ENCODE results near the gene ELAPOR1.
A peak's percentile ranks its signal among the peaks of the same experiment; 100 is the strongest.

ELAPOR1 gene

GRCh38 chr1:109111386-109112055 is 2.4 kb upstream of the ELAPOR1 start:
- Histone ChIP-seq H3K23ac (ENCODE audit: low read length) (no peak overlapping the region), H3K9ac (ENCODE audit: low read length) (no peak overlapping the region), H3K4me2 (ENCODE audit: low read length) (no peak overlapping the region), H3K27ac (ENCODE audit: low read depth, low read length) (no peak overlapping the region), H2BK12ac (ENCODE audit: low read length) (no peak overlapping the region), H3K18ac (ENCODE audit: low read length) (no peak overlapping the region), H4K8ac (ENCODE audit: low read depth, low read length) (no peak overlapping the region), H2AK5ac (ENCODE audit: low read length) (no peak overlapping the region), H2BK120ac (ENCODE audit: insufficient read depth, low read length, poor library complexity) (no peak overlapping the region), H3K4me3 (ENCODE audit: low read depth, low read length) (no peak overlapping the region), H3K4me1 (ENCODE audit: control insufficient read depth in 1 of 2, insufficient read depth in 2 of 2, low read length in 2 of 2) (peaks cover 4 to 7% of the 10 kb centered on the region in 2 experiments), H3K4ac (ENCODE audit: low read depth, low read length) (no peak overlapping the region), H3K79me2 (ENCODE audit: control insufficient read depth, insufficient read depth, low read length, poor library complexity) (no peaks in the 10 kb centered on the region), H3K79me1 (ENCODE audit: low read length) (no peaks in the 10 kb centered on the region), H3K27me3 (ENCODE audit: insufficient read depth, low read length) (peaks cover 18% of the 10 kb centered on the region), H4K91ac (ENCODE audit: low read depth, low read length) (no peak overlapping the region), H3K36me3 (ENCODE audit: control insufficient read depth in 1 of 2, insufficient read depth in 2 of 2, low read length in 2 of 2) (no peaks in the 10 kb centered on the region), H2AFZ (ENCODE audit: insufficient read depth, low read length, poor library complexity) (no peak overlapping the region), H3K14ac (ENCODE audit: low read length) (no peak overlapping the region), H2BK5ac (ENCODE audit: low read depth, low read length, poor library complexity) (no peak overlapping the region), H4K12ac (ENCODE audit: low read depth, low read length) (no peak overlapping the region), H3K9me3 (ENCODE audit: insufficient read depth, low read depth, low read length) (peaks cover 2% of the 10 kb centered on the region)
- no CpG with 5 or more reads among the region's 5 CpGs for WGBS (ENCODE audit: extremely low coverage, insufficient coverage, insufficient read length)
- DNase-seq = peak in 1 of 2 donors; percentile 29

- no peak overlapping the region for H3K9ac ChIP-seq (ENCODE audit: low read length)
- peaks cover 4 to 7% of the 10 kb centered on the region in 2 experiments for H3K4me1 ChIP-seq (ENCODE audit: control insufficient read depth in 1 of 2, insufficient read depth in 2 of 2, low read length in 2 of 2)
- DNase-seq = peak; percentile 20 to 67
- H3K23ac ChIP-seq (ENCODE audit: low read length) = no peak overlapping the region
- no peak overlapping the region for H2AK5ac ChIP-seq (ENCODE audit: low read length)
- no peak overlapping the region for H4K91ac ChIP-seq (ENCODE audit: low read depth, low read length)
- no peak overlapping the region for H2BK120ac ChIP-seq (ENCODE audit: insufficient read depth, low read length, poor library complexity)
- H3K4me3 ChIP-seq (ENCODE audit: low read depth, low read length) = no peak overlapping the region
- no peak overlapping the region for H4K12ac ChIP-seq (ENCODE audit: low read depth, low read length)
- H3K4me2 ChIP-seq (ENCODE audit: low read length) = peak overlapping the region; percentile 30
- H2BK5ac ChIP-seq (ENCODE audit: low read depth, low read length, poor library complexity) = no peak overlapping the region
- no peaks in the 10 kb centered on the region for H3K79me2 ChIP-seq (ENCODE audit: control insufficient read depth, insufficient read depth, low read length, poor library complexity)
- H2BK12ac ChIP-seq (ENCODE audit: low read length) = no peak overlapping the region
- H3K9me3 ChIP-seq (ENCODE audit: insufficient read depth, low read depth, low read length) = peaks cover 2% of the 10 kb centered on the region
- H2AFZ ChIP-seq (ENCODE audit: insufficient read depth, low read length, poor library complexity) = no peak overlapping the region
- no peak overlapping the region for H3K18ac ChIP-seq (ENCODE audit: low read length)
- no peaks in the 10 kb centered on the region for H3K36me3 ChIP-seq (ENCODE audit: control insufficient read depth in 1 of 2, insufficient read depth in 2 of 2, low read length in 2 of 2)
- H3K79me1 ChIP-seq (ENCODE audit: low read length) = no peaks in the 10 kb centered on the region
- WGBS (ENCODE audit: extremely low coverage, insufficient coverage, insufficient read length) = no CpG with 5 or more reads among the region's 10 CpGs
- H4K8ac ChIP-seq (ENCODE audit: low read depth, low read length) = no peak overlapping the region
- peaks cover 18% of the 10 kb centered on the region for H3K27me3 ChIP-seq (ENCODE audit: insufficient read depth, low read length)
- H3K27ac ChIP-seq (ENCODE audit: low read depth, low read length) = no peak overlapping the region
- H3K14ac ChIP-seq (ENCODE audit: low read length) = no peak overlapping the region
- H3K4ac ChIP-seq (ENCODE audit: low read depth, low read length) = no peak overlapping the region
These were observed 1.8 kb upstream of the ELAPOR1 start for GRCh38 chr1:109112056-109112651.

GRCh38 chr1:109112652-109113285 is 1.1 kb upstream of the ELAPOR1 start:
- Histone ChIP-seq H3K4me1 (ENCODE audit: control insufficient read depth in 1 of 2, insufficient read depth in 2 of 2, low read length in 2 of 2) (peaks cover 4 to 7% of the 10 kb centered on the region in 2 experiments), H3K79me1 (ENCODE audit: low read length) (no peaks in the 10 kb centered on the region), H4K12ac (ENCODE audit: low read depth, low read length) (no peak overlapping the region), H3K14ac (ENCODE audit: low read length) (no peak overlapping the region), H3K4me2 (ENCODE audit: low read length) (peak overlapping the region; percentile 40), H3K79me2 (ENCODE audit: control insufficient read depth, insufficient read depth, low read length, poor library complexity) (no peaks in the 10 kb centered on the region), H3K4ac (ENCODE audit: low read depth, low read length) (no peak overlapping the region), H2BK5ac (ENCODE audit: low read depth, low read length, poor library complexity) (no peak overlapping the region), H4K8ac (ENCODE audit: low read depth, low read length) (no peak overlapping the region), H2BK120ac (ENCODE audit: insufficient read depth, low read length, poor library complexity) (no peak overlapping the region), H3K9ac (ENCODE audit: low read length) (no peak overlapping the region), H3K9me3 (ENCODE audit: insufficient read depth, low read depth, low read length) (peaks cover 2% of the 10 kb centered on the region), H3K18ac (ENCODE audit: low read length) (no peak overlapping the region), H3K4me3 (ENCODE audit: low read depth, low read length) (no peak overlapping the region), H4K91ac (ENCODE audit: low read depth, low read length) (no peak overlapping the region), H3K23ac (ENCODE audit: low read length) (no peak overlapping the region), H2BK12ac (ENCODE audit: low read length) (no peak overlapping the region), H3K27me3 (ENCODE audit: insufficient read depth, low read length) (peaks cover 18% of the 10 kb centered on the region), H3K36me3 (ENCODE audit: control insufficient read depth in 1 of 2, insufficient read depth in 2 of 2, low read length in 2 of 2) (no peaks in the 10 kb centered on the region), H2AK5ac (ENCODE audit: low read length) (no peak overlapping the region), H3K27ac (ENCODE audit: low read depth, low read length) (no peak overlapping the region), H2AFZ (ENCODE audit: insufficient read depth, low read length, poor library complexity) (no peak overlapping the region)
- peak; percentile 93 to 97 for DNase-seq
- WGBS (ENCODE audit: extremely low coverage, insufficient coverage, insufficient read length) = no CpG with 5 or more reads among the region's 31 CpGs

GRCh38 chr1:109114342-109114674 is 393 bp downstream of the ELAPOR1 start:
- peaks cover 4 to 7% of the 10 kb centered on the region in 2 experiments for H3K4me1 ChIP-seq (ENCODE audit: control insufficient read depth in 1 of 2, insufficient read depth in 2 of 2, low read length in 2 of 2)
- peak overlapping the region; percentile 54 for H3K4me2 ChIP-seq (ENCODE audit: low read length)
- no peak overlapping the region for H2AK5ac ChIP-seq (ENCODE audit: low read length)
- no peak overlapping the region for H3K4me3 ChIP-seq (ENCODE audit: low read depth, low read length)
- peaks cover 18% of the 10 kb centered on the region for H3K27me3 ChIP-seq (ENCODE audit: insufficient read depth, low read length)
- no peak overlapping the region for H2BK120ac ChIP-seq (ENCODE audit: insufficient read depth, low read length, poor library complexity)
- no peak overlapping the region for H3K23ac ChIP-seq (ENCODE audit: low read length)
- H3K9ac ChIP-seq (ENCODE audit: low read length) = no peak overlapping the region
- no peaks in the 10 kb centered on the region for H3K36me3 ChIP-seq (ENCODE audit: control insufficient read depth in 1 of 2, insufficient read depth in 2 of 2, low read length in 2 of 2)
- no peak overlapping the region for H3K18ac ChIP-seq (ENCODE audit: low read length)
- H3K4ac ChIP-seq (ENCODE audit: low read depth, low read length) = no peak overlapping the region
- no peak overlapping the region for H3K27ac ChIP-seq (ENCODE audit: low read depth, low read length)
- no peak overlapping the region for H3K14ac ChIP-seq (ENCODE audit: low read length)
- H3K79me1 ChIP-seq (ENCODE audit: low read length) = no peaks in the 10 kb centered on the region
- peak overlapping the region; percentile 13 for H2AFZ ChIP-seq (ENCODE audit: insufficient read depth, low read length, poor library complexity)
- no peaks in the 10 kb centered on the region for H3K79me2 ChIP-seq (ENCODE audit: control insufficient read depth, insufficient read depth, low read length, poor library complexity)
- no peak overlapping the region for H2BK12ac ChIP-seq (ENCODE audit: low read length)
- no peak overlapping the region for H2BK5ac ChIP-seq (ENCODE audit: low read depth, low read length, poor library complexity)
- DNase-seq = no peak
- no peak overlapping the region for H4K91ac ChIP-seq (ENCODE audit: low read depth, low read length)
- no peak overlapping the region for H4K12ac ChIP-seq (ENCODE audit: low read depth, low read length)
- no peak overlapping the region for H4K8ac ChIP-seq (ENCODE audit: low read depth, low read length)
- WGBS (ENCODE audit: extremely low coverage, insufficient coverage, insufficient read length) = no CpG with 5 or more reads among the region's 12 CpGs
- H3K9me3 ChIP-seq (ENCODE audit: insufficient read depth, low read depth, low read length) = peaks cover 2% of the 10 kb centered on the region
